Natural killer cell treated with Interleukin-12 subunit alpha and Interleukin-12 subunit beta and Interleukin-15 and Interleukin-18, amount 100 ng/mL, for 72 hours (primary cell): Measurements from ENCODE around the gene SDK1. TPM values are rescaled to one million over a fixed set of nuclear protein-coding genes. Genes with fewer than 3 reads are reported as not detected.

ENCODE experiments used
- ATAC-seq, 2 donors: fragments of 150-1000 bp; cut with Tn5 transposase in 1 of 2; sonication (Bioruptor Pico), chemical (Tn5 transposase) in 1 of 2; 2 replicates each; pipeline ENCODE4 v1.10.0; 2021
- DNase-seq: peaks from one replicate; pipeline ENCODE4 v3.0.0; 2022; ENCODE audit warnings: low spot score
- H3K27ac Mint-ChIP-seq, 2 donors: 1 replicate in 1 of 2; 2 replicates in 1 of 2; pipeline ENCODE4 v1.8.0; 2022; ENCODE audit warnings: mixed read lengths in 2 of 2, mild to moderate bottlenecking in 1 of 2, moderate library complexity in 1 of 2
- H3K27me3 Mint-ChIP-seq, 2 donors: 1 replicate in 1 of 2; 2 replicates in 1 of 2; pipeline ENCODE4 v1.8.0; 2022; ENCODE audit warnings: mixed read lengths in 2 of 2
- H3K36me3 Mint-ChIP-seq: one replicate; pipeline ENCODE4 v1.8.0; 2022; ENCODE audit warnings: mixed read lengths
- H3K4me1 Mint-ChIP-seq, 2 donors: 1 replicate in 1 of 2; 2 replicates in 1 of 2; pipeline ENCODE4 v1.8.0; 2022; ENCODE audit warnings: low read depth in 2 of 2, mixed read lengths in 2 of 2, mild to moderate bottlenecking in 1 of 2
- H3K4me3 Mint-ChIP-seq: one replicate; pipeline ENCODE4 v1.8.0; 2022; ENCODE audit warnings: mixed read lengths
- H3K9me3 Mint-ChIP-seq: 2 replicates; pipeline ENCODE4 v1.8.0; 2022; ENCODE audit warnings: mixed read lengths
- total RNA-seq, 2 donors: library from RNA; stranded (reverse); gene quantifications; one replicate each; pipeline ENCODE4 v1.2.3, GENCODE V29; 2022

Gene SDK1
- total RNA-seq, 2 donors from 2014 or later: 0.20 to 0.40 TPM

DNA sequence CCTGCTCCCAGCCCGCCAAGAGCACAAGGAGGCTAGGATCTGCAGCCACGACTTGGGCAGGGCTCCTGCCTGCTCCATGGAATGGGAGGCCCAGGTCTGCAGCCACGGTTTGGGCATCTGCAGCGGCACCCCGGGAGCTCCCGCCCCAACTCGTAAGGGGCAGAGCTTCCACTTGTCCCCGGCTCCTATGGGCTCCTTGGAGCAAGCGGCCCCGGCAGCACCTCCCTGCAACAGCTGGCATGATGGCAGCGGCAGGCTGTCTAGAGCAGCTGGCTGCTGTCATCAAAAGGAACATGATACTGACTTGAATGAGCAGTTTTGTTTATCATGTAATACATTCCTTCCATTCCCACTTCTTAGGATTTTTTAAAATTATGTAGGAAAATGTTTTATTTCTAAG, 697.0 kb downstream of the SDK1 start:
- Mint-ChIP-seq H3K36me3 (no peaks in the 10 kb centered on the region), H3K27me3 (peaks cover 26 to 28% of the 10 kb centered on the region in 2 donors), H3K27ac (no peak overlapping the region), H3K9me3 (no peaks in the 10 kb centered on the region), H3K4me1 (no peaks in the 10 kb centered on the region), H3K4me3 (no peak overlapping the region)
- no peak for DNase-seq
- ATAC-seq: no peak

GRCh38 chr7:4000139-4000538, 699.1 kb downstream of the SDK1 start:
- DNase-seq: no peak
- Mint-ChIP-seq H3K36me3 (no peaks in the 10 kb centered on the region), H3K9me3 (no peaks in the 10 kb centered on the region), H3K4me1 (no peaks in the 10 kb centered on the region), H3K4me3 (no peak overlapping the region), H3K27me3 (peaks cover 17 to 22% of the 10 kb centered on the region in 2 donors), H3K27ac (no peak overlapping the region)
- no peak for ATAC-seq

GRCh38 chr7:4000934-4001333, 699.9 kb downstream of the SDK1 start:
- ATAC-seq (peak; percentile 32 to 56), DNase-seq (no peak)
- Mint-ChIP-seq H3K4me1 (no peaks in the 10 kb centered on the region), H3K27me3 (peaks cover 11 to 22% of the 10 kb centered on the region in 2 donors), H3K4me3 (no peak overlapping the region), H3K36me3 (no peaks in the 10 kb centered on the region), H3K27ac (no peak overlapping the region), H3K9me3 (no peaks in the 10 kb centered on the region)

DNA sequence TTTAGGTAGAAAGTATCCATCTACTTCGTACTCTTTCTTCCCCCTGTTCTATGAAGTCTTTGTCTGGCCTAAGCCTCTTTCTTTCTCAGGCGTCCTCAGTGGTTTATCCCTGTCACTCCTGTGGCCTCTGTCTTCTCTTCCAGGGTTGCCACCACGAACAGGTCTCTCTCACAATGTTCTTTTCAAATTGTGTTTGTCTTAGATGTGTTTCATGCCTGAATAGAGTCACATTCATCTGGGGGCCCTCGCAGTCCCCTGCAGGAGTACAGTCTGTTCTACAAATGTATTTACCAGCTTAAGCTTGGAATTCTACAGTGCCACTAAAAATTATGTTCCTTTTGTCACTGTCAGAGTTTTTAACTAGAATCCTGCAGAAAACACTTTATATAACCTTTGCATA, 700.7 kb downstream of the SDK1 start:
- ATAC-seq (no peak), DNase-seq (no peak)
- no peaks in the 10 kb centered on the region for H3K4me1 Mint-ChIP-seq
- no peak overlapping the region for H3K27ac Mint-ChIP-seq
- peaks cover 7 to 17% of the 10 kb centered on the region in 2 donors for H3K27me3 Mint-ChIP-seq
- no peaks in the 10 kb centered on the region for H3K36me3 Mint-ChIP-seq
- H3K9me3 Mint-ChIP-seq: no peaks in the 10 kb centered on the region
- no peak overlapping the region for H3K4me3 Mint-ChIP-seq

- H3K9me3 Mint-ChIP-seq: no peaks in the 10 kb centered on the region
- ATAC-seq: no peak
- peaks cover 9 to 20% of the 10 kb centered on the region in 2 donors for H3K27me3 Mint-ChIP-seq
- H3K4me3 Mint-ChIP-seq: no peak overlapping the region
- H3K27ac Mint-ChIP-seq: no peak overlapping the region
- DNase-seq: no peak
- no peaks in the 10 kb centered on the region for H3K36me3 Mint-ChIP-seq
- no peaks in the 10 kb centered on the region for H3K4me1 Mint-ChIP-seq
Observed at GRCh38 chr7:4003503-4003902, 702.5 kb downstream of the SDK1 start.

- Mint-ChIP-seq H3K27me3 (peaks cover 7 to 14% of the 10 kb centered on the region in 2 donors), H3K4me1 (no peaks in the 10 kb centered on the region), H3K9me3 (no peaks in the 10 kb centered on the region), H3K36me3 (no peaks in the 10 kb centered on the region), H3K27ac (no peak overlapping the region), H3K4me3 (no peak overlapping the region)
- ATAC-seq (no peak), DNase-seq (no peak)
Observed at GRCh38 chr7:4006687-4007086, 705.6 kb downstream of the SDK1 start.

DNA sequence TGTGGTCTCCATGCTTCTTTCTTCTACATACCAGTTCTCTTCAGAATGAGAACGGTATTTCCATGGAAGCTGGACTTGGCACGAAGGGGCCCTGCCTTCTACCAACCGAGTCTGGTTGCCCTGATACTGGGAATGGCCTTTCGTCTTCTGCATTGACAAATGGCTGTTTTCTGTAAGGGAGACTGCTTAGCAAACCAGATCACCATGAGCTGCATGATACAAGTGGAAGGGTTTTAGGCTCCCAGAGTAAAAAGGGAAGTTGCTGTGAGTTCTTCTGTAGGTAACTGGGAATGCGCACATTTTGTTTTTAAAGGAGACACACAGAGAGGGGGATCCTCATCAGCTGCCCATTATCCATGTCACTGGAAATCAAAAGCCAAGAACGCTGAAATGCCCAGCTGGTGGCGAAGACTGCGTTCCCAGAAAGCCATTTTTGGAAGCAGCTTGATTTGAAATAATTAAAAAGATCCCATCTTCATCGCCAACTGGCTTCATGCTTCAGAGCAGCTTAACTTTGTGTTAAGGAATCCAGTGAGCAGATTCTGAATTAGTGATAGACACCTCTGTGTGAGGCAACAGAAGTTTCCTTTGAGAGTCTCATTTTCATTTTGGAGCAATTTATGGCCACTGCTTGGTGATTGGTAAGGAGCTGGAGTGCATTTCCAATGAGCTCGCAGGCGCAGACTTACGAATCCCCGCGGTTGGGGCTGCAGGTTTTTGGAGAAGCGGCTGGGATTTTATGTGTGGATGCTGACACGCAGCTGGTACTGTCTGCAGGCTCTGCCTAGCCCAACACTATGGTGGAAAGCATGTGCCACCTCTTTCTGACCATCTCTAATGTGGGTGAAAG, 708.4 kb downstream of the SDK1 start:
- DNase-seq (no peak), ATAC-seq (no peak)
- Mint-ChIP-seq H3K4me3 (no peak overlapping the region), H3K9me3 (no peaks in the 10 kb centered on the region), H3K27ac (no peak overlapping the region), H3K27me3 (peaks cover 12 to 23% of the 10 kb centered on the region in 2 donors), H3K36me3 (no peaks in the 10 kb centered on the region), H3K4me1 (no peaks in the 10 kb centered on the region)

GRCh38 chr7:4010061-4010605, 709.1 kb downstream of the SDK1 start:
- Mint-ChIP-seq H3K36me3 (no peaks in the 10 kb centered on the region), H3K27ac (no peak overlapping the region), H3K27me3 (peaks cover 12 to 23% of the 10 kb centered on the region in 2 donors), H3K9me3 (no peaks in the 10 kb centered on the region), H3K4me1 (no peaks in the 10 kb centered on the region), H3K4me3 (no peak overlapping the region)
- ATAC-seq: no peak
- DNase-seq: no peak

GRCh38 chr7:4010923-4011656, 710.0 kb downstream of the SDK1 start:
- no peak overlapping the region for H3K4me3 Mint-ChIP-seq
- no peaks in the 10 kb centered on the region for H3K36me3 Mint-ChIP-seq

GRCh38 chr7:4013793-4014192, 712.7 kb downstream of the SDK1 start:
- no peaks in the 10 kb centered on the region for H3K4me1 Mint-ChIP-seq
- H3K27me3 Mint-ChIP-seq: peaks cover 9 to 16% of the 10 kb centered on the region in 2 donors
- ATAC-seq (no peak), DNase-seq (no peak)
- peaks cover 4% of the 10 kb centered on the region for H3K9me3 Mint-ChIP-seq
- no peaks in the 10 kb centered on the region for H3K36me3 Mint-ChIP-seq
- no peak overlapping the region for H3K27ac Mint-ChIP-seq
- no peak overlapping the region for H3K4me3 Mint-ChIP-seq

More at GRCh38 chr7:4010923-4011656, 710.0 kb downstream of the SDK1 start:
- no peak overlapping the region for H3K27ac Mint-ChIP-seq
- DNase-seq (no peak), ATAC-seq (no peak)
- H3K9me3 Mint-ChIP-seq: no peaks in the 10 kb centered on the region
- peaks cover 14 to 23% of the 10 kb centered on the region in 2 donors for H3K27me3 Mint-ChIP-seq
- H3K4me1 Mint-ChIP-seq: no peaks in the 10 kb centered on the region

- no peak for ATAC-seq
- no peaks in the 10 kb centered on the region for H3K4me1 Mint-ChIP-seq
- H3K27me3 Mint-ChIP-seq: peaks cover 9 to 16% of the 10 kb centered on the region in 2 donors
- H3K9me3 Mint-ChIP-seq: peaks cover 4% of the 10 kb centered on the region
- H3K36me3 Mint-ChIP-seq: no peaks in the 10 kb centered on the region
- no peak for DNase-seq
- H3K4me3 Mint-ChIP-seq: no peak overlapping the region
- H3K27ac Mint-ChIP-seq: no peak overlapping the region
Observed at GRCh38 chr7:4014346-4015050, 713.4 kb downstream of the SDK1 start.

DNA sequence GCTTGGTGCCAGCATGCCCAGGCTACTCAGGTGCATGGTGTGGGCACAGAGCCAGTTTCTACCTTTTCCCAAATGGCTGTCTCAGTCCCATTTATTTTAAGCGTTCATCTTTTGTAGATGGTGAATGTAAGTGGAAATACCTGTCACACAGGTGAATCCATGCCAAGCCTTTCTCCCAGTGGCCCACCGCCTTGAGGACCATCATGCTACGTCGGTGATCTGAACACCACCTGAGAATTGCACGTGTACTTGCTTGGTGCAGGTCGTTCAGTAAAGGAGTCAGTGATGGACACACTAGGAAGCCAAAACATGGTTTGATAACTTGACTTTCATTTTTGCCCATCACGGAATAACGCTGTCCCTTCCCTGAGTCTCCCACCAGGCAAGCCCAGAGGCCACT, 714.3 kb downstream of the SDK1 start:
- H3K4me1 Mint-ChIP-seq: no peaks in the 10 kb centered on the region
- H3K27ac Mint-ChIP-seq: no peak overlapping the region
- H3K4me3 Mint-ChIP-seq: no peak overlapping the region
- peaks cover 12 to 16% of the 10 kb centered on the region in 2 donors for H3K27me3 Mint-ChIP-seq
- ATAC-seq: no peak
- no peak for DNase-seq
- H3K9me3 Mint-ChIP-seq: peaks cover 4% of the 10 kb centered on the region
- no peaks in the 10 kb centered on the region for H3K36me3 Mint-ChIP-seq

DNA sequence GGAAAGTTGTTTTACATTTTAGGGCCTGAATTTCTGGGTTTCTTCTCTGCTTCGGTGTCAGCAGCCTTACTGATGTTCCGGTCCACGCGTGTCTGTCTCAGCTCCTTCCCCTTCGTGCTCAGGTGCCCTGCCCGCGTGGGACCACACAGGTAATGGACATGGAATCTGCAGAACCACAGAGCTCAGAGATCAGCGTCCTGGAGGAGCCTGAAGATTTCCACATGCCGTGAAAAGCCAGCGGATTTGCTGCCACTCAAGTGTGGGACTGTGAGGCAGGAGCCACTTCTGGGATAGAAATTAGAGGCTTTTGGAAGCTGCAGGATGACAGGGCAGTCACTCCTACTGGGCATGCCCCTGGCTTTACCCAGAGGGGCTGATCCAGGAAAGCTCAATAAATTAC, 714.9 kb downstream of the SDK1 start:
- H3K4me3 Mint-ChIP-seq: no peak overlapping the region
- ATAC-seq (no peak), DNase-seq (no peak)
- no peaks in the 10 kb centered on the region for H3K4me1 Mint-ChIP-seq
- H3K36me3 Mint-ChIP-seq: no peaks in the 10 kb centered on the region
- H3K9me3 Mint-ChIP-seq: peaks cover 4% of the 10 kb centered on the region
- H3K27ac Mint-ChIP-seq: no peak overlapping the region
- peaks cover 13 to 16% of the 10 kb centered on the region in 2 donors for H3K27me3 Mint-ChIP-seq
